Endothelial cell of umbilical vein (primary cell): ENCODE results near the gene SIRPB1. TPM values are rescaled to one million over a fixed set of nuclear protein-coding genes. Genes with fewer than 3 reads are reported as not detected.

ENCODE experiments used
- BruUV-seq: library from RNA; stranded (reverse); fragments of 400-500 nt; replicated peaks from 2 replicates; lab custom pipeline; 2021; lab: Mats Ljungman, UMichigan
- CTCF ChIA-PET: fragments of 300-600, 350-600 bp; sonication (Branson Sonifier 250); formaldehyde crosslinking; loops from one replicate; lab custom pipeline; 2021; ENCODE audit warnings: antibody characterized with exemption, inconsistent platforms; lab: Charles Lee
- POLR2A ChIA-PET: fragments of 300-600, 350-600 bp; sonication (Branson Sonifier 250); formaldehyde crosslinking; loops from one replicate; lab custom pipeline; 2021; ENCODE audit warnings: antibody characterized with exemption, inconsistent platforms; lab: Charles Lee
- DNase-seq: peaks from one replicate; pipeline ENCODE4 v3.0.0-alpha.2; 2011; ENCODE audit warnings: low read depth, low spot score
- FAIRE-seq: peaks from 2 replicates; lab custom pipeline; 2011; peaks lifted over from hg19 to GRCh38; lab: Jason Lieb, UNC
- H2AFZ ChIP-seq: 2 replicates; pipeline ENCODE4 v1.6.0; 2012; ENCODE audit warnings: low read depth, low read length, control low read depth, inconsistent platforms
- H3K27ac ChIP-seq: 2 replicates; pipeline ENCODE4 v1.5.1; 2011; ENCODE audit warnings: low read depth, mild to moderate bottlenecking, control low read depth, low read length, moderate library complexity; ENCODE audit not compliant: insufficient read depth
- H3K27me3 ChIP-seq, 2 experiments: 2 replicates each; pipeline versions ENCODE4 v1.6.0 to v1.6.1; 2011; ENCODE audit warnings: low read length in 2 of 2, mixed read lengths in 1 of 2; ENCODE audit not compliant: control insufficient read depth in 2 of 2, insufficient read depth in 2 of 2
- H3K36me3 ChIP-seq, 2 experiments: 2 replicates in 1 of 2; 3 replicates in 1 of 2; pipeline ENCODE4 v1.5.1; 2011; ENCODE audit warnings: low read length in 2 of 2, mild to moderate bottlenecking in 1 of 2, moderate library complexity in 1 of 2; ENCODE audit not compliant: control insufficient read depth in 2 of 2, insufficient read depth in 2 of 2; ENCODE audit errors: extremely low read depth in 1 of 2
- H3K4me1 ChIP-seq: 3 replicates; pipeline ENCODE4 v1.5.1; 2011; ENCODE audit warnings: mild to moderate bottlenecking, low read length; ENCODE audit not compliant: control insufficient read depth, insufficient read depth; ENCODE audit errors: extremely low read depth
- H3K4me2 ChIP-seq: 2 replicates; pipeline ENCODE4 v1.6.1; 2011; ENCODE audit warnings: low read length, control low read depth, mixed read lengths; ENCODE audit not compliant: insufficient read depth
- H3K4me3 ChIP-seq, 3 experiments: fragments of 200-600 bp in 1 of 3; sonication (generic), shearing (Covaris generic) in 1 of 3; replicated peaks in 1 of 3; 2 replicates each; pipeline ENCODE4 v1.5.1; 2011 to 2016; ENCODE audit warnings: control low read depth in 3 of 3, low read length in 3 of 3, mild to moderate bottlenecking in 2 of 3, inconsistent platforms in 1 of 3, low read depth in 1 of 3, moderate library complexity in 1 of 3; ENCODE audit not compliant: insufficient read depth in 1 of 3
- H3K79me2 ChIP-seq: 2 replicates; pipeline ENCODE4 v1.6.0; 2012; ENCODE audit warnings: low read length, inconsistent platforms; ENCODE audit not compliant: control insufficient read depth, insufficient read depth
- H3K9ac ChIP-seq: replicated peaks from 2 replicates; pipeline ENCODE3; 2011; ENCODE audit warnings: low read length, control low read depth; ENCODE audit not compliant: insufficient read depth; ENCODE audit errors: extremely low read depth
- H3K9me1 ChIP-seq: replicated peaks from 3 replicates; pipeline ENCODE4 v1.6.0; 2011; ENCODE audit warnings: mild to moderate bottlenecking, low read length; ENCODE audit not compliant: control insufficient read depth, insufficient read depth; ENCODE audit errors: extremely low read depth
- H3K9me3 ChIP-seq: replicated peaks from 2 replicates; pipeline ENCODE4 v1.5.1; 2012; ENCODE audit warnings: low read length, inconsistent platforms; ENCODE audit not compliant: control insufficient read depth, insufficient read depth
- H4K20me1 ChIP-seq: replicated peaks from 2 replicates; pipeline ENCODE3; 2011; ENCODE audit warnings: mild to moderate bottlenecking, low read length; ENCODE audit not compliant: control insufficient read depth, insufficient read depth; ENCODE audit errors: extremely low read depth
- CTCF ChIP-seq, 2 donors: IDR thresholded peaks; 1 replicate in 1 of 2; 2 replicates in 1 of 2; pipeline ENCODE4 v1.5.1; 2011; ENCODE audit warnings: low read length in 2 of 2, mild to moderate bottlenecking in 2 of 2, moderate library complexity in 2 of 2, control low read depth in 1 of 2, inconsistent platforms in 1 of 2, low read depth in 1 of 2; ENCODE audit not compliant: insufficient read depth in 1 of 2; ENCODE audit errors: extremely low read depth in 1 of 2
- EZH2 ChIP-seq: IDR thresholded peaks from 2 replicates; pipeline ENCODE4 v1.6.1; 2012; ENCODE audit warnings: borderline replicate concordance, low read depth, mild to moderate bottlenecking, moderate library complexity, low read length, inconsistent platforms; ENCODE audit not compliant: severe bottlenecking
- FOS ChIP-seq: IDR thresholded peaks from 2 replicates; pipeline ENCODE4 v1.6.1; 2011; ENCODE audit warnings: mild to moderate bottlenecking, low read length, moderate library complexity, borderline replicate concordance; ENCODE audit not compliant: insufficient read depth
- GATA2 ChIP-seq: IDR thresholded peaks from 2 replicates; pipeline ENCODE4 v1.7.0; 2011; ENCODE audit warnings: low read depth, mild to moderate bottlenecking, moderate library complexity, mixed read lengths, low read length; ENCODE audit not compliant: insufficient read length, insufficient read depth
- JUN ChIP-seq: IDR thresholded peaks from 2 replicates; pipeline ENCODE4 v1.6.1; 2011; ENCODE audit warnings: borderline replicate concordance, low read depth; ENCODE audit not compliant: insufficient read length, insufficient read depth
- MAX ChIP-seq: IDR thresholded peaks from 2 replicates; pipeline ENCODE4 v1.6.1; 2011; ENCODE audit not compliant: insufficient read depth, insufficient read length
- MYC ChIP-seq: IDR thresholded peaks from one replicate; pipeline ENCODE4 v1.6.1; 2011; ENCODE audit warnings: mild to moderate bottlenecking, low read depth, low read length
- POLR2A ChIP-seq: IDR thresholded peaks from 2 replicates; pipeline ENCODE4 v1.6.1; 2012; ENCODE audit warnings: low read depth, mild to moderate bottlenecking, control low read depth, low read length
- POLR2AphosphoS5 ChIP-seq: IDR thresholded peaks from 2 replicates; pipeline ENCODE4 v1.6.1; 2012; ENCODE audit warnings: low read depth, mild to moderate bottlenecking, control low read depth, low read length, moderate library complexity; ENCODE audit not compliant: insufficient read depth
- dilution Hi-C: fragments of 300-500 bp; cut with MboI; formaldehyde crosslinking; loops from one replicate; pipeline ENCODE4 v1.15.0; 2019; ENCODE audit warnings: low sequenced_read_pairs; ENCODE audit not compliant: extremely low pct_ligation_motif_present
- intact Hi-C: fragments of 100-400 bp; cut with micrococcal nuclease; formaldehyde crosslinking; loops from one replicate; pipeline ENCODE4 v1.10.0; 2022
- polyA plus RNA-seq, 4 experiments: library from polyadenylated mRNA; depleted of rRNA in 3 of 4; stranded (reverse) in 3 of 4; unstranded in 1 of 4; fragments of >200 nt; gene quantifications; 2 replicates each; pipeline versions ENCODE4 v1.2.1 to v1.2.3, GENCODE V29; 2011 to 2012; ENCODE audit warnings: missing spikeins in 1 of 4
- total RNA-seq: library from RNA; stranded (reverse); gene quantifications from 2 replicates; pipeline ENCODE4 v1.2.3, GENCODE V29; 2021

Gene SIRPB1
- total and polyA plus RNA-seq, 2 donors (not counting 3 experiments of a cell fraction or from before 2014, with no cell fraction given): 0.10 to 6.5 TPM

GRCh38 chr20:1632178-1632577, 12.4 kb upstream of the SIRPB1 start:
- TF ChIP-seq MAX (no peak), GATA2 (no peak), CTCF (IDR thresholded peaks at IDR 0.05; ENCODE audit: extremely low read depth in 1 of 2, insufficient read depth in 1 of 2, low read depth in 1 of 2, low read length in 2 of 2) (no peak), FOS (no peak), POLR2AphosphoS5 (no peak), EZH2 (no peak), MYC (no peak), POLR2A (no peak), JUN (no peak)
- Histone ChIP-seq H3K9me1 (no peaks in the 10 kb centered on the region), H3K27ac (no peak overlapping the region), H3K27me3 (no peaks in the 10 kb centered on the region), H3K4me2 (no peak overlapping the region), H3K9ac (no peak overlapping the region), H3K36me3 (no peaks in the 10 kb centered on the region), H3K9me3 (no peaks in the 10 kb centered on the region), H2AFZ (no peak overlapping the region), H3K4me3 (no peak overlapping the region), H3K79me2 (no peaks in the 10 kb centered on the region), H3K4me1 (peaks cover 14% of the 10 kb centered on the region), H4K20me1 (no peaks in the 10 kb centered on the region)
- BruUV-seq: no TSS peak
- ChIA-PET POLR2A (no interaction called here), CTCF (no interaction called here)
- intact Hi-C loops (no loop called here), dilution Hi-C loops (no loop called here)
- FAIRE-seq (no peak), DNase-seq (no peak)
